ENCODE data around the gene KRT34. TPM values are rescaled to one million over a fixed set of nuclear protein-coding genes. Genes with fewer than 3 reads are reported as not detected.
"Not testable (repeated sequence)": the region's sequence is repeated elsewhere in the genome, so short reads cannot be mapped to it uniquely, and the experiment has no call there.

KRT34 gene
- polyA plus RNA-seq, 4 donors: not detected

DNA sequence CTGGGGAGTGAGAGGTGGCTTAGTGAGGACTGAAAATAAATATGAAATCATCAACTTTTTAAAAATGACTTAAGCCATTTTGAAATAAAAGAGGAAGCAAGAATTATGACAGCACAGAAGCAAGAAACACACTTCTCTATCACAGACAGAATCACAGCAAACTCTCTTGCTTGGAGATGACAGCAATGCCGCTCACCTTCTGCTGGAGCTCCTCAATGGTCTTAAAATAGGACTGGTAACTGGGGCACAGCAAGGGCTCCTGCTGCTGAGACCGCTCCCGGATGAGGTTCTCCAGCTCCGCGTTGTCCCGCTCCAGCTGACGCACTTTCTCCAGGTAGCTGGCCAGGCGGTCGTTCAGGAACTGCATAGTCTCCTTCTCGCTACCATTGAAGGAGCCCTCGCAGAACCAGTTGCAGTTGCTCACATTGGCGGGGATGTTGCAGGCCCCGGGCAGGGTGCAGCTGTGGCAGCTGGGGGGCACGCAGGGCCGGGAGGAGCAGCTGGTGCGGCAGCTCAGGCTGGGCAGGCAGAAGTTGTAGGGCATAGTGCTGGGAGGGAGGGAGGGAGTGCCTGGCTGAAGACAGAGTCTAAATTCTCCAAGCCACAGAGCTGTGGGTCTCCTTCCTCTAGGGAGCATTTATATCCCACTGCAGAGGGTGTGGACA lies 15.0 kb upstream of the KRT34 start, which contains the start of gene KRT31:
Gene KRT31, minus strand, starts transcription at position 613 of the 665 bp plus-strand sequence. Its CDS starts 69 bp downstream, at position 544.
- 86 to 97% (median 89%) methylated on average over 14 to 16 of the region's 16 CpGs for WGBS, 3 donors
- no peak for DNase-seq
- H3K9me3 ChIP-seq (ENCODE audit: control insufficient read depth in 2 of 2, insufficient read depth in 1 of 2, low read depth in 1 of 2, low read length in 1 of 2): peaks cover 0 to 3% of the 10 kb centered on the region in 2 donors
- H3K4me3 ChIP-seq (ENCODE audit: low read depth in 1 of 3, low read length in 3 of 3): no peak within 1 kb of the TSS
- no peak within 1 kb of the TSS for H3K27ac ChIP-seq (ENCODE audit: low read depth in 1 of 3, low read length in 2 of 3)
- no peak for FAIRE-seq
- H3K36me3 ChIP-seq (ENCODE audit: control insufficient read depth in 3 of 3, insufficient read depth in 2 of 3, low read depth in 1 of 3, low read length in 3 of 3): no peaks in the 10 kb centered on the region
- peaks cover 0 to 5% (median 0%) of the 10 kb centered on the region in 3 donors for H3K27me3 ChIP-seq (ENCODE audit: control insufficient read depth in 3 of 3, insufficient read depth in 3 of 3, low read length in 3 of 3)
- H3K4me1 ChIP-seq (ENCODE audit: control insufficient read depth in 3 of 3, insufficient read depth in 2 of 3, low read depth in 1 of 3, low read length in 2 of 3): no peaks in the 10 kb centered on the region

DNA sequence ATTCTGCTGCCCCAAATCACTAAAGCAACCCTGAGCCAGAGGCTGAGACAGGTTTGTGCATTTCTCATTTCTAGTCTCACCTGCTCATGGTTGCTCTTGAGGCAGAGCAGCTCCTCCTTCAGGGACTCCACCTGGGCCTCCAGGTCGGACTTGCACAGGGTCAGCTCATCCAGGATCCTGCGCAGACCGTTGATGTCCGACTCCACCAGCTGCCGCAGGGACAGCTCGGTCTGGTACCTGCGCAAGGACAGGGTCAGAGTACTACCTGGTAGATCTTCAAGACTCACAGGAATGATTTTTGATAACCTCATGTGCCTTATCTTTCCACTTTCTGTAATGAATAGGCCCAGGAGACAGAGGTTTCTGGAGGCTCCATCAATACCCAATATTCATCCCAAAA lies 14.2 kb upstream of the KRT34 start:
- no peak for FAIRE-seq
- peaks cover 0 to 5% (median 0%) of the 10 kb centered on the region in 3 donors for H3K27me3 ChIP-seq (ENCODE audit: control insufficient read depth in 3 of 3, insufficient read depth in 3 of 3, low read length in 3 of 3)
- 86 to 90% (median 88%) methylated on average over 7 of the region's 7 CpGs for WGBS, 3 donors

DNA sequence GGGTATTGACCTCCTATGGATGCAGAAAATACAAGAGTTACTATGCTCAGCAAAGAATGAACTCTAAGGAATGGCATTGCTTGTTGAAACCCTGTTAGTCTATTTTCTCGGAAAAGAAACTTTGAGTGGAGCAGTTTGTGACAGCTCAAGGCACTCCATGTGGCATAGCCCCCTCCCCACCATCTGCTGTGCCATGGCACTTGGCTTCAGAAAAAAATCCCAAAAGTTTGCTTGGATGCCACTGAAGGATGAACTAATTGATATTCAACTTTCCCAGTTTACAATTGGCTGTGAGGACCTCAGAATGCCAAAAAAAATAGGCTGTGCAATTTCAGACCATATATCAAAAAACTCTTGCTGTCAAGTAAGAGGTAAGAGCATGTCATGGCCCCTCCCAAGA lies 13.5 kb upstream of the KRT34 start:
- WGBS, 3 donors: 88 to 93% (median 93%) methylated on average over 1 of the region's 1 CpG
- no peak overlapping the region for H3K4me3 ChIP-seq (ENCODE audit: low read depth in 1 of 3, low read length in 3 of 3)
- H3K36me3 ChIP-seq (ENCODE audit: control insufficient read depth in 3 of 3, insufficient read depth in 2 of 3, low read depth in 1 of 3, low read length in 3 of 3): no peaks in the 10 kb centered on the region
- no peaks in the 10 kb centered on the region for H3K4me1 ChIP-seq (ENCODE audit: control insufficient read depth in 3 of 3, insufficient read depth in 2 of 3, low read depth in 1 of 3, low read length in 2 of 3)
- peaks cover 0 to 5% (median 0%) of the 10 kb centered on the region in 3 donors for H3K27me3 ChIP-seq (ENCODE audit: control insufficient read depth in 3 of 3, insufficient read depth in 3 of 3, low read length in 3 of 3)
- peaks cover 0 to 3% of the 10 kb centered on the region in 2 donors for H3K9me3 ChIP-seq (ENCODE audit: control insufficient read depth in 2 of 2, insufficient read depth in 1 of 2, low read depth in 1 of 2, low read length in 1 of 2)
- H3K27ac ChIP-seq (ENCODE audit: low read depth in 1 of 3, low read length in 2 of 3): no peak overlapping the region
- DNase-seq (no peak), FAIRE-seq (no peak)

More for the DNA sequence above, 14.2 kb upstream of the KRT34 start:
- peaks cover 0 to 3% of the 10 kb centered on the region in 2 donors for H3K9me3 ChIP-seq (ENCODE audit: control insufficient read depth in 2 of 2, insufficient read depth in 1 of 2, low read depth in 1 of 2, low read length in 1 of 2)
- H3K27ac ChIP-seq (ENCODE audit: low read depth in 1 of 3, low read length in 2 of 3): no peak overlapping the region
- H3K4me1 ChIP-seq (ENCODE audit: control insufficient read depth in 3 of 3, insufficient read depth in 2 of 3, low read depth in 1 of 3, low read length in 2 of 3): no peaks in the 10 kb centered on the region
- H3K36me3 ChIP-seq (ENCODE audit: control insufficient read depth in 3 of 3, insufficient read depth in 2 of 3, low read depth in 1 of 3, low read length in 3 of 3): no peaks in the 10 kb centered on the region
- no peak overlapping the region for H3K4me3 ChIP-seq (ENCODE audit: low read depth in 1 of 3, low read length in 3 of 3)
- no peak for DNase-seq

DNA sequence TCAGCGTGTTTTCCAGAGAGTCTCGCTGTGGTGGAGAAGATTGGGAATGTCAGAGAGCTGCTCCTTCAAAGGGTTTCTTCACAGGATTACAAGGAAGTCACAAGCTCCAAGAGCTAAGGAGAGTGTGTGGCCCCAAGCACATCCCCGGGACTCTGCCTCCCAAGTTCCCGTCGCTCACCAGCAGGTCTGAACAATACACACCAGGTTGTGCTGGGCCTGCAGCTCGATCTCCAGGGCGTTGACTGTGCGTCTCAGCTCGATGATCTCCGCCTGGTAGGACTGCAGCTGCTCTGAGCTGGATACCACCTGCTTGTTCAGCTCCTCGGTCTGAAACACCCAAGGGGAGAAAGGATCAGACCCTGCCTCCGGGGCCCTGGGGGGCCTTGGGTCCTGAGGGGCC lies 12.9 kb upstream of the KRT34 start:
- not testable (repeated sequence) for DNase-seq; H3K4me3 ChIP-seq (ENCODE audit: low read depth in 1 of 3, low read length in 3 of 3); H3K27me3 ChIP-seq (ENCODE audit: control insufficient read depth in 3 of 3, insufficient read depth in 3 of 3, low read length in 3 of 3); H3K4me1 ChIP-seq (ENCODE audit: control insufficient read depth in 3 of 3, insufficient read depth in 2 of 3, low read depth in 1 of 3, low read length in 2 of 3); H3K36me3 ChIP-seq (ENCODE audit: control insufficient read depth in 3 of 3, insufficient read depth in 2 of 3, low read depth in 1 of 3, low read length in 3 of 3); H3K9me3 ChIP-seq (ENCODE audit: control insufficient read depth in 2 of 2, insufficient read depth in 1 of 2, low read depth in 1 of 2, low read length in 1 of 2); H3K27ac ChIP-seq (ENCODE audit: low read depth in 1 of 3, low read length in 2 of 3); FAIRE-seq
- WGBS, 3 donors: 86 to 91% (median 88%) methylated on average over 8 to 12 of the region's 12 CpGs

DNA sequence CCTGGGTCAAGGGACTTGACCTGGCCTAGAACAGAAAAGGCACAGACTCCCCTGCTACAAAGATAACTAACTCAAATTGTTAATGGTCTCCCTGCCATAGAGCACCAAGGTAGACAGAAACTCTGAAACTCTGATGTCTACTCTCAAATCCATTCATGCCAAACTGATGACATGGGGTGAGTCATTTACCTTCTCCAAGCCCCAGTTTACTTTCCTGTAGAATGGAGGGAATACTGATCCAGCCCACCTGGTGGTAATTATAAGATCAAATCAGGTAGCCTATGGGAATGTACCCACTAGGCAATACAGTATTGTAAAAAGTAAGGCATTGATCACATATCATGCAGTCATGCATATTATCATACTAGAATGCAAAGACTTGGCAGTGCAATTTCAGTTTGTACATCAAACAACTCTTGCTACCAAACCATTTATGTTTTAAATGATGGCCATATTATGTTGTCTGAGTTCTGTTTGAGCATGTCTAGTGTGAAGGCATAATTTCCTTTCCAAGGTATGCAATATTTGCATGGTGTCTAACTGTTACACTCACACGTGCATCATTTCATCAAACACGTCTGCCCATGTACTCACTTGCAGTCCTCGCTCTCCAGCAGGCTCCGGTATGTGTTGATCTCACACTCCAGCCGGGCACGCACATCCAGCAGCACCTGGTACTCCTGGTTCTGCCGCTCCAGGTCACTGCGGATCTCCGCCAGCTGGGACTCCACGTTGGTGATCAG lies 12.3 kb upstream of the KRT34 start:
- Histone ChIP-seq H3K27ac (ENCODE audit: low read depth in 1 of 3, low read length in 2 of 3) (no peak overlapping the region), H3K27me3 (ENCODE audit: control insufficient read depth in 3 of 3, insufficient read depth in 3 of 3, low read length in 3 of 3) (peaks cover 0 to 5% (median 0%) of the 10 kb centered on the region in 3 donors), H3K36me3 (ENCODE audit: control insufficient read depth in 3 of 3, insufficient read depth in 2 of 3, low read depth in 1 of 3, low read length in 3 of 3) (no peaks in the 10 kb centered on the region), H3K4me3 (ENCODE audit: low read depth in 1 of 3, low read length in 3 of 3) (no peak overlapping the region), H3K4me1 (ENCODE audit: control insufficient read depth in 3 of 3, insufficient read depth in 2 of 3, low read depth in 1 of 3, low read length in 2 of 3) (no peaks in the 10 kb centered on the region), H3K9me3 (ENCODE audit: control insufficient read depth in 2 of 2, insufficient read depth in 1 of 2, low read depth in 1 of 2, low read length in 1 of 2) (peaks cover 0 to 3% of the 10 kb centered on the region in 2 donors)
- FAIRE-seq (no peak), DNase-seq (no peak)
- WGBS, 3 donors: 85 to 90% (median 89%) methylated on average over 10 of the region's 10 CpGs

DNA sequence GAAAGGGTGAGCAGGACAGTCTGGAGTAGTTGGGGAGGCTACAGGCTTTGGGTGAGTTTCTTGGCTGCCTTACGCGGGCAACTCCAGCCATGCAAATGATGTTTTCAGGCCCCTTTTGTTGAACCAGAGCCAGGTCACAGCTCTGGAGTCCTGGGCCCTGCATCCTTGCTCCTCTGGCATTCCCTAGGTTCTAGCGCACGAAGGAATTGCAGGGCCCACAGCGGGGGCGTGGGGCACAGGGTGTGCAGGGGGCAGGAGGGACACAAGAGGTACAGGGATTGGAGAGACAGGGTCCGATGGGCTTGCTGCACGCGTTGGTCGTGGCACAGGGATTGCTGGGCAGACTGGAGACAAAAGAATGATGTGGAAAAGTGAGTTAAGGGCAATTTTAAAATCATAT lies 11.7 kb upstream of the KRT34 start:
- H3K4me3 ChIP-seq (ENCODE audit: low read depth in 1 of 3, low read length in 3 of 3): no peak overlapping the region
- peaks cover 0 to 3% of the 10 kb centered on the region in 2 donors for H3K9me3 ChIP-seq (ENCODE audit: control insufficient read depth in 2 of 2, insufficient read depth in 1 of 2, low read depth in 1 of 2, low read length in 1 of 2)
- DNase-seq (no peak), FAIRE-seq (no peak)
- no peaks in the 10 kb centered on the region for H3K36me3 ChIP-seq (ENCODE audit: control insufficient read depth in 3 of 3, insufficient read depth in 2 of 3, low read depth in 1 of 3, low read length in 3 of 3)
- no peak overlapping the region for H3K27ac ChIP-seq (ENCODE audit: low read depth in 1 of 3, low read length in 2 of 3)
- H3K4me1 ChIP-seq (ENCODE audit: control insufficient read depth in 3 of 3, insufficient read depth in 2 of 3, low read depth in 1 of 3, low read length in 2 of 3): no peaks in the 10 kb centered on the region
- peaks cover 0 to 5% (median 0%) of the 10 kb centered on the region in 3 donors for H3K27me3 ChIP-seq (ENCODE audit: control insufficient read depth in 3 of 3, insufficient read depth in 3 of 3, low read length in 3 of 3)
- WGBS, 3 donors: 84 to 92% (median 86%) methylated on average over 10 of the region's 10 CpGs

DNA sequence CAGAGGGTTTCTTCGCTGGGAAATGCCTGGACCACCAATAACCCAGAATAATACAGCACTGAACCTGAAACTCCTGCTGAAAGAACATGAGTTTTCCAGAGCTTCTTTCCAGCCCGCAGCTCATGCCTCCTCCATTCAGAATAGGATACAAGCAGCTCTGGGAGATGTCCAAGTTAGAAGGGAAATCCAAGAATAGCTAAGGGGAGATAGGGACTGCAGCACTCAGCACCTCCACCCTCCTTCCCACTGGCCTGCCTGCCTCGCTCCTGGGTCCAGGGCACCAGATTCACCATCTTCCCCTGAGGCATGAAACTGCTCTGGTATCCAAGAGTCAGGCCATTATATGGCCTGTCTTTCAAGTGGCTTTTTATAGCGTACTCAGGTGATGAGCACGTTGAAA lies 11.2 kb upstream of the KRT34 start:
- Histone ChIP-seq H3K4me3 (ENCODE audit: low read depth in 1 of 3, low read length in 3 of 3) (no peak overlapping the region), H3K27ac (ENCODE audit: low read depth in 1 of 3, low read length in 2 of 3) (no peak overlapping the region), H3K9me3 (ENCODE audit: control insufficient read depth in 2 of 2, insufficient read depth in 1 of 2, low read depth in 1 of 2, low read length in 1 of 2) (peaks cover 0 to 3% of the 10 kb centered on the region in 2 donors), H3K36me3 (ENCODE audit: control insufficient read depth in 3 of 3, insufficient read depth in 2 of 3, low read depth in 1 of 3, low read length in 3 of 3) (no peaks in the 10 kb centered on the region), H3K27me3 (ENCODE audit: control insufficient read depth in 3 of 3, insufficient read depth in 3 of 3, low read length in 3 of 3) (peaks cover 0 to 5% (median 0%) of the 10 kb centered on the region in 3 donors), H3K4me1 (ENCODE audit: control insufficient read depth in 3 of 3, insufficient read depth in 2 of 3, low read depth in 1 of 3, low read length in 2 of 3) (no peaks in the 10 kb centered on the region)
- DNase-seq (no peak), FAIRE-seq (no peak)
- 78 to 81% (median 79%) methylated on average over 5 of the region's 5 CpGs for WGBS, 3 donors

DNA sequence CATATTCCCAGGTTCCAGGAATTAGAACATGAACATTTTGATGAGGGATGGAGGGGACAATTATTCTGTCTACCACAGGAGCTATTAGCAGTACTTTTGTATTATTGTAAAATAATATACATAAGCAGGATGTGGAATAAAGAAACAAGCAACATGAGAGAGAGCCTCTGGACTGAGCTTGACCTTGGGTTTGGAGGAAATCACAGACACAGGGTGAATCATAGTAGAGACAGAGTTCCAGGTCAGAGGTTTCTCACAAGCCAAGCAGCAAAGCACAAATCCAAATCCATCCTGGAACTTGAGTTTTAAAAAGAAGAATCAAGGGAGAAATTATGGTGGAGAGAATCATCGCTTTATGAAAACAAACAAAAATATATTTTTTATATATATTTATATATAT lies 10.2 kb upstream of the KRT34 start:
- Histone ChIP-seq H3K36me3 (ENCODE audit: control insufficient read depth in 3 of 3, insufficient read depth in 2 of 3, low read depth in 1 of 3, low read length in 3 of 3) (no peaks in the 10 kb centered on the region), H3K27ac (ENCODE audit: low read depth in 1 of 3, low read length in 2 of 3) (no peak overlapping the region), H3K9me3 (ENCODE audit: control insufficient read depth in 2 of 2, insufficient read depth in 1 of 2, low read depth in 1 of 2, low read length in 1 of 2) (peaks cover 0 to 9% of the 10 kb centered on the region in 2 donors), H3K27me3 (ENCODE audit: control insufficient read depth in 3 of 3, insufficient read depth in 3 of 3, low read length in 3 of 3) (peaks cover 0 to 7% (median 0%) of the 10 kb centered on the region in 3 donors), H3K4me3 (ENCODE audit: low read depth in 1 of 3, low read length in 3 of 3) (no peak overlapping the region), H3K4me1 (ENCODE audit: control insufficient read depth in 3 of 3, insufficient read depth in 2 of 3, low read depth in 1 of 3, low read length in 2 of 3) (no peaks in the 10 kb centered on the region)
- DNase-seq (no peak), FAIRE-seq (no peak)
- 94 to 100% (median 100%) methylated on average over 1 of the region's 1 CpG for WGBS, 3 donors

All from small intestine (tissue), 7 donors.